HepG2 (cell line): ENCODE data around the gene THADA. TPM values are rescaled to one million over a fixed set of nuclear protein-coding genes. Genes with fewer than 3 reads are reported as not detected.

Experiments used
- CBFB ChIP-seq: sonication (generic); formaldehyde crosslinking; IDR thresholded peaks from 2 replicates; pipeline ENCODE4 v1.4.0; 2020; ENCODE audit warnings: missing genetic modification reagents
- CHD2 ChIP-seq: IDR thresholded peaks from 2 replicates; pipeline ENCODE4 v1.6.1; 2011; ENCODE audit warnings: low read depth, low read length, improper control_type of control experiment
- FOSL2 ChIP-seq: sonication (generic); formaldehyde crosslinking; IDR thresholded peaks from 2 replicates; pipeline ENCODE4 v1.4.0; 2020; ENCODE audit warnings: missing genetic modification reagents
- GABPA ChIP-seq, 2 experiments: IDR thresholded peaks; 2 replicates each; pipeline ENCODE4 v1.6.1; 2011 to 2016; ENCODE audit warnings: low read depth in 2 of 2, low read length in 1 of 2, missing biosample characterization in 1 of 2, missing genetic modification characterization in 1 of 2
- HNF4A ChIP-seq: sonication (generic); formaldehyde crosslinking; IDR thresholded peaks from 2 replicates; pipeline ENCODE4 v1.4.0; 2020; ENCODE audit warnings: missing genetic modification reagents
- IRF2 ChIP-seq: IDR thresholded peaks from 2 replicates; pipeline ENCODE4 v1.6.1; 2018; ENCODE audit warnings: missing genetic modification reagents, missing compliant biosample characterization
- KLF11 ChIP-seq: IDR thresholded peaks from 2 replicates; pipeline ENCODE4 v1.6.1; 2016; ENCODE audit warnings: missing compliant biosample characterization
- NFATC3 ChIP-seq: sonication (generic); formaldehyde crosslinking; IDR thresholded peaks from 2 replicates; pipeline ENCODE4 v1.5.1; 2020; ENCODE audit warnings: mild to moderate bottlenecking, missing genetic modification reagents
- PLRG1 ChIP-seq: fragments of 450-650 bp; conservative IDR thresholded peaks from 2 replicates; pipeline ENCODE4 v1.6.1; 2016
- RARA ChIP-seq: IDR thresholded peaks from 2 replicates; pipeline ENCODE4 v1.6.1; 2016; ENCODE audit warnings: missing genetic modification reagents, missing compliant biosample characterization
- SIN3A ChIP-seq: IDR thresholded peaks from 2 replicates; pipeline ENCODE4 v1.6.1; 2011; ENCODE audit warnings: low read depth, mild to moderate bottlenecking, control low read depth, low read length, borderline replicate concordance
- SPEN ChIP-seq: sonication (generic); formaldehyde crosslinking; IDR thresholded peaks from 2 replicates; pipeline ENCODE4 v1.5.1; 2020; ENCODE audit warnings: low read depth, mild to moderate bottlenecking, missing genetic modification reagents
- TERF1 ChIP-seq: sonication (generic); formaldehyde crosslinking; IDR thresholded peaks from 2 replicates; pipeline ENCODE4 v1.8.0; 2022; ENCODE audit warnings: mild to moderate bottlenecking, missing genetic modification reagents, moderate library complexity
- TFAP4 ChIP-seq: sonication (generic); IDR thresholded peaks from 2 replicates; pipeline ENCODE4 v1.6.1; 2016; ENCODE audit warnings: low read depth, borderline replicate concordance
- U2AF1 ChIP-seq: fragments of 200-400 bp; formaldehyde crosslinking; optimal IDR thresholded peaks from 2 replicates; pipeline ENCODE3; 2017; ENCODE audit warnings: mild to moderate bottlenecking, low read depth, low read length
- XRCC5 ChIP-seq: fragments of 200-400 bp; formaldehyde crosslinking; optimal IDR thresholded peaks from 2 replicates; pipeline ENCODE3; 2017; ENCODE audit warnings: mild to moderate bottlenecking, low read length
- ZFP36L1 ChIP-seq: sonication (generic); formaldehyde crosslinking; IDR thresholded peaks from 2 replicates; pipeline ENCODE4 v1.8.0; 2022; ENCODE audit warnings: mild to moderate bottlenecking, missing genetic modification reagents, moderate library complexity
- ZGPAT ChIP-seq: IDR thresholded peaks from 2 replicates; pipeline ENCODE4 v1.6.1; 2016; ENCODE audit warnings: mild to moderate bottlenecking
- ZNF234 ChIP-seq: sonication (generic); formaldehyde crosslinking; conservative IDR thresholded peaks from 2 replicates; pipeline ENCODE4 v1.5.1; 2020; ENCODE audit warnings: mild to moderate bottlenecking, missing genetic modification reagents
- ZNF251 ChIP-seq: sonication (generic); formaldehyde crosslinking; IDR thresholded peaks from 2 replicates; pipeline ENCODE4 v1.9.0; 2021; ENCODE audit warnings: mild to moderate bottlenecking, missing genetic modification reagents
- ZNF275 ChIP-seq: sonication (generic); formaldehyde crosslinking; IDR thresholded peaks from 2 replicates; pipeline ENCODE4 v1.8.0; 2022; ENCODE audit warnings: missing genetic modification reagents, mild to moderate bottlenecking, inconsistent platforms, borderline replicate concordance
- ZNF501 ChIP-seq: sonication (generic); formaldehyde crosslinking; IDR thresholded peaks from 2 replicates; pipeline ENCODE4 v1.5.1; 2020; ENCODE audit warnings: mild to moderate bottlenecking, moderate library complexity, missing genetic modification reagents
- ZNF530 ChIP-seq: sonication (generic); formaldehyde crosslinking; IDR thresholded peaks from 2 replicates; pipeline ENCODE4 v1.5.0; 2020; ENCODE audit warnings: low read depth, mild to moderate bottlenecking, missing genetic modification reagents
- ZNF572 ChIP-seq: sonication (generic); formaldehyde crosslinking; IDR thresholded peaks from 2 replicates; pipeline ENCODE4 v1.5.1; 2020; ENCODE audit warnings: mild to moderate bottlenecking, missing genetic modification reagents
- ZNF772 ChIP-seq: sonication (generic); formaldehyde crosslinking; IDR thresholded peaks from 2 replicates; pipeline ENCODE4 v1.5.0; 2020; ENCODE audit warnings: mild to moderate bottlenecking, missing genetic modification reagents
- ZNF788 ChIP-seq: sonication (generic); formaldehyde crosslinking; IDR thresholded peaks from 2 replicates; pipeline ENCODE4 v1.5.0; 2020; ENCODE audit warnings: mild to moderate bottlenecking, missing genetic modification reagents, borderline replicate concordance
- ZNF792 ChIP-seq: IDR thresholded peaks from 2 replicates; pipeline ENCODE4 v1.6.1; 2016
- polyA plus RNA-seq, 8 experiments: library from polyadenylated mRNA; depleted of rRNA in 3 of 8; stranded (reverse) in 7 of 8; unstranded in 1 of 8; fragments of >200 nt; fragmentation: Illumina TruSeq in 4 of 8; extraction: Trizol in 4 of 8; gene quantifications; 2 replicates each; pipeline versions ENCODE4 v1.2.1 to v1.2.3, GENCODE V29; 2011 to 2016; ENCODE audit warnings: low read depth in 4 of 8, missing spikeins in 1 of 8, mixed read lengths in 1 of 8; ENCODE audit not compliant: insufficient read depth in 1 of 8
- total RNA-seq, 5 experiments: library from RNA; depleted of rRNA; stranded (reverse); fragments of >200 nt; fragmentation: Illumina TruSeq; extraction: Trizol; gene quantifications; 2 replicates each; pipeline ENCODE4 v1.2.3, GENCODE V29; 2016; ENCODE audit warnings: low read depth in 1 of 5

Gene THADA
- total and polyA plus RNA-seq, 2 of the 13 experiments (the other 11 are each of a cell fraction or from before 2014, with no cell fraction given): 12.7 to 21.7 TPM

GRCh38 chr2:43595603-43596412, at the start of gene THADA (continued):
- peak; percentile 97 for TF ChIP-seq SIN3A
- TF ChIP-seq TFAP4: peak; percentile 60; the same call in 1 of the 2 replicates
- peak; percentile 77 for TF ChIP-seq FOSL2
- TF ChIP-seq U2AF1: peak; percentile 92
- TF ChIP-seq TERF1 (CRISPR knock-in tag): no peak
- peak; percentile 81 for TF ChIP-seq IRF2 (CRISPR knock-in tag)
- no peak for TF ChIP-seq ZNF234
- peak; percentile 97 for TF ChIP-seq CHD2
- TF ChIP-seq ZNF792 (CRISPR knock-in tag): no peak
- TF ChIP-seq ZNF530 (CRISPR knock-in tag): no peak
- peak; percentile 96; the same call in 1 of the 2 replicates for TF ChIP-seq ZNF788 (CRISPR knock-in tag)
- peak; percentile 78 for TF ChIP-seq KLF11 (CRISPR knock-in tag)
- TF ChIP-seq ZFP36L1 (CRISPR knock-in tag): peak; percentile 91
- peak; percentile 89 for TF ChIP-seq GABPA (IDR thresholded peaks at IDR 0.05; ENCODE audit: low read depth, low read length)
- peak; percentile 97 for TF ChIP-seq GABPA (CRISPR knock-in tag; IDR thresholded peaks at IDR 0.05; ENCODE audit: low read depth)
- peak; percentile 96 for TF ChIP-seq ZGPAT (CRISPR knock-in tag)
- no peak for TF ChIP-seq HNF4A (CRISPR knock-in tag)
- TF ChIP-seq CBFB (CRISPR knock-in tag): peak; percentile 29; the same call in 1 of the 2 replicates
- peak; percentile 24; the same call in 1 of the 2 replicates for TF ChIP-seq ZNF572 (CRISPR knock-in tag)
- peak; percentile 79 for TF ChIP-seq ZNF772
- TF ChIP-seq ZNF501 (CRISPR knock-in tag): peak; percentile 99
- TF ChIP-seq NFATC3 (CRISPR knock-in tag): no peak
- TF ChIP-seq ZNF251 (CRISPR knock-in tag): no peak
- peak; percentile 53 for TF ChIP-seq RARA (CRISPR knock-in tag)
- no peak for TF ChIP-seq PLRG1
- peak; percentile 87 for TF ChIP-seq XRCC5
- no peak; the same call in 1 of the 2 replicates for TF ChIP-seq ZNF275 (CRISPR knock-in tag)
- peak; percentile 84; the same call in 1 of the 2 replicates for TF ChIP-seq SPEN (CRISPR knock-in tag)
